ENCODE measurements around the gene OR4D1. TPM values are rescaled to one million over a fixed set of nuclear protein-coding genes. Genes with fewer than 3 reads are reported as not detected.

OR4D1 gene
- total and polyA plus RNA-seq, 2 of the 13 experiments (the other 11 are each of a cell fraction or from before 2014, with no cell fraction given) = not detected

DNA sequence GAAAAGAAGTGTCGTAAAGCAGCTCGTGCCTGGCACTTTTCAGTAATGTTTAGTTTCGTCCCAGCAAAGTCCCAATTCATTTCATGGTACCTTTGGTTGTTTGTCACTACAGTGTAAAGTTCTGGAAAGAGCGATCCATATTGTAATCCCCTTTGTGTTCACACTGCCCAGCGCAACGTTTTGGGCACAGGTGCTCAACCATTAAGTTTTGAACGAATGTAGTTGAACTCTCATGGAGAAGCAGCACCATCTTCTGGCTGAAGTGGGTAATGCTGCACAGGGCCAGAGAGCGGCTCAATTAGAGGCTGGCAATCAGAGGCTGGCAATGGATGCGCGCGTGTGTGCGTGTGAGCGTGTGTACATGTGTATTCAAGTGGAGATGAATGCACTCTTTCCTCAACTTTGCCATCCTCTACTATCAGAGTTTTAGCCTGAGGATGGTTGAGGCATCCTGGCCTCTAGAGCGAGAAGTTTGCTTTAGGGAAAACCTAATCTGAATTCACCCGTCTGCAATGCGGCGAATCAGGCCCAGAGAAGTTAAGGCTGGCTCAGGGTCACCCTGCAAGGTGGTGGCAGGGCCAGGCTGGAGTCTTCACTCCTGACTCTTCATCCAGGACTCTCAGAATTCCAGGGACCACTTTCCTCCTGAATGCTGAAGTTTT is 35.1 kb upstream of the OR4D1 start (continued):
- TF ChIP-seq ZNF232 (CRISPR knock-in tag; IDR thresholded peaks at IDR 0.05; ENCODE audit: borderline replicate concordance) (no peak), NCOA1 (CRISPR knock-in tag; IDR thresholded peaks at IDR 0.05) (no peak), U2AF2 (IDR thresholded peaks at IDR 0.05; ENCODE audit: low read depth, low read length) (no peak), ZNF124 (CRISPR knock-in tag; IDR thresholded peaks at IDR 0.05) (0 out of 2 replicates have a peak, but pooled peaks have one; percentile 44)

DNA sequence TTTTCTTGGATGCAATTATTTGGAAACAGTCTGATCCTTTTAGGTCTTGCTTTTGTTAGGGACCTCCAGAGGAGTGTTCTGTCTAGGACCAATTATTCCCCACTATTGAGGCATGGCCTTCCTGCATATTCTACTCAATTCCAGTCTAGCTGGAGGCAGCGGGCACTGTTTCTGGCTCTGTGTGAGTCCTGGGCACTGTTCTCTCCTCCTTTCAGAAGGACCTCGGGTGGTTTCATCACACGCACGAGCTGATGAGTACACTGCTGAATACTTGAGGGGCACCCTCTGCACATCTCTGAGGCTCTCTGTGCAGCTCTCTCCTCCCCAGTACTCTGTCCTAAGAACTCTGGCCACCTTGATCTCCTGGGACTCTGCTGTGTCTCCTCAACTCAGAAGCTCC is 34.2 kb upstream of the OR4D1 start:
- intact Hi-C loops (cut with micrococcal nuclease; ENCODE audit: unreplicated experiment) = loop anchor here (1.0 to 5.0 kb wide), 4 partner anchors 115 to 982 kb away; no protein-coding TSS in a partner anchor
- 0% methylated on average over 4 of the region's 4 CpGs for WGBS (ENCODE audit: low lambda C conversion rate)
- FAIRE-seq (no peak), DNase-seq (ENCODE audit: low spot score) (no peak), ATAC-seq (no peak)
- Histone ChIP-seq H3K4me3 (replicated peaks in 1 of 3; ENCODE audit: insufficient read depth in 1 of 3, low read depth in 2 of 3, low read length in 3 of 3) (no peak overlapping the region), H2AFZ (ENCODE audit: low read length) (no peak overlapping the region), H3K9me3 (ENCODE audit: low read length) (no peaks in the 10 kb centered on the region), H4K20me1 (ENCODE audit: insufficient read depth, low read length) (no peaks in the 10 kb centered on the region), H3K79me2 (ENCODE audit: insufficient read depth, low read length) (no peaks in the 10 kb centered on the region), H3K27me3 (ENCODE audit: control insufficient read depth in 1 of 2, insufficient read depth in 2 of 2, low read length in 2 of 2) (peaks cover 1 to 4% of the 10 kb centered on the region in 2 experiments; a peak in 3 of 5 replicates), H3K4me2 (ENCODE audit: low read depth, low read length) (no peak overlapping the region), H3K9ac (ENCODE audit: insufficient read depth, low read depth, low read length) (no peak overlapping the region), H3K36me3 (replicated peaks in 1 of 2; ENCODE audit: control insufficient read depth in 1 of 2, insufficient read depth in 2 of 2, low read length in 2 of 2) (no peaks in the 10 kb centered on the region), H3K27ac (ENCODE audit: extremely low read length, insufficient read depth, low read length) (no peak overlapping the region), H3K4me1 (ENCODE audit: insufficient read depth, low read length) (no peaks in the 10 kb centered on the region)
- TF ChIP-seq NCOA1 (CRISPR knock-in tag; IDR thresholded peaks at IDR 0.05) = no peak
- no peak for TF ChIP-seq ZFYVE20 (CRISPR knock-in tag; IDR thresholded peaks at IDR 0.05; ENCODE audit: borderline replicate concordance, low read depth)
- no peak for TF ChIP-seq SRF (IDR thresholded peaks at IDR 0.05; ENCODE audit: low read depth, low read length)
- no peak for TF ChIP-seq PRMT3 (CRISPR knock-in tag; IDR thresholded peaks at IDR 0.05; ENCODE audit: borderline replicate concordance, low read depth)
- in situ Hi-C loops (cut with HindIII; ENCODE audit: extremely low pct_ligation_motif_present, low pct_unique_long_range_greater_than_20kb) = loop anchor here (10.0 kb wide), 2 partner anchors 219 to 259 kb away; partner anchors contain the start of gene MRPS23
- ChIA-PET POLR2A (interaction anchor here (0.9 kb wide), 1 partner anchor 31 kb away, joined by 3 read pairs; no protein-coding TSS in a partner anchor), CTCF (ENCODE audit: low intra/inter-chr PET ratio, low total read pairs) (interaction anchor here (0.7 to 1.8 kb wide), 3 partner anchors 115 to 256 kb away, joined by 3 to 13 read pairs (median 6); no protein-coding TSS in a partner anchor)
- no TSS peak for BruUV-seq (replicated peaks)

Measured in HepG2 (cell line).